HG02973 (cell line): ENCODE measurements around the gene PSMC3IP.
A peak's percentile ranks its signal among the peaks of the same experiment; 100 is the strongest.
"Not testable (repeated sequence)": the region's sequence is repeated elsewhere in the genome, so short reads cannot be mapped to it uniquely, and the experiment has no call there.

Experiments
- ATAC-seq: cut with Tn5 transposase; IDR thresholded peaks from one replicate; pipeline ENCODE4 v1.9.1; 2021; ENCODE audit warnings: moderate library complexity; ENCODE audit not compliant: unreplicated experiment

Gene PSMC3IP

DNA sequence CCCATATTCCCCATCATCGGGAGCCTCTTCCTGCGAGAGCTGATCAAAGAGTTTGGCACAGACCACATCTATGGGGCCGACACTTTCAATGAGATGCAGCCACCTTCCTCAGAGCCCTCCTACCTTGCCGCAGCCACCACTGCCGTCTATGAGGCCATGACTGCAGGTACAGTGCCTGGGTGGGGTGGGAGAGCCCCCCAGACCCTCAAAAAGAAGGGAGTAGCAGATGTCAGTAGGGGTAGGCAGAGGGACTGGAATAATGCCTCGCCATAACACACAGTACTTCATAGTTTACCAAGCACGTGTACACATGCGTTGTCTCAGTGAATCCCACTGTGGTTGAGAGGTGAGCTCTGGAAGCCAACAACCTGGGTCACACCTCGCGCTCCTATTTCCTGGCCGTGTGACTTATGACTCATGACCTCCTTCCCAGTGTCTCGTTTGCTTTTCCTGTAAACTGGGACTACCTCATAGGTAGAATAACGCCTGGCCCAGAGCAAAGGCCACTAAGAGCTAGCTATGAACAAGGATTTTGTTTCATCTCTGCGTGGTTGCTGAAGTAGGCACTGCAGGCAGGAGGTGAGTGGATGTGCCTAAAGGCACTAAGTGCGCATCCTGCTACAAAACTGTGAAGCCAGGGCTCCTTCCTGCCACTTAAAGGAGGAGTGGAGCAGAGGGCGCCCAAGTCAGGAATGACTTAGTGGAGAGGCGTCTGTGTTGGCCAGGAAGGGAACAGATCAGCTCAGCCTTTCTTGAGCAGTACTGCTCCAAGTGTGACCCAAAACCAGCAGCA, 36.3 kb downstream of the PSMC3IP start:
- ATAC-seq = no peak

DNA sequence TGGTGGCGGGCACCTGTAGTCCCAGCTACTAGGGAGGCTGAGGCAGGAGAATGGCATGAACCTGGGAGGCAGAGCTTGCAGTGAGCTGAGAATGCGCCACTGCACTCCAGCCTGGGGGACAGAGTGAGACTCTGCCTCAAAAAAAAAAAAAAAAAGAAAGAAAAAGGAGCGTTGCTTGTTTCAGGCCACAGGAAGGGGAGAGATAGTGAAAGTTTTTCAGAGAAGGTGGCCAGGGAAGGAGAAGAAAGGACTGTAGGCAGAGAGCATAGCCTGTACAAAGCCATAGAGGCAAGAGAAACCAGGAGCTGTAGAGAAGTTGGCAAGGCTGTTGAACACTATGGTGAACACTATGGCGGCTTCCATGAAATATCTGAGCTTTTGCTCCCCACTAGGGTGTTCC, 37.0 kb downstream of the PSMC3IP start:
- ATAC-seq = not testable (repeated sequence)

DNA sequence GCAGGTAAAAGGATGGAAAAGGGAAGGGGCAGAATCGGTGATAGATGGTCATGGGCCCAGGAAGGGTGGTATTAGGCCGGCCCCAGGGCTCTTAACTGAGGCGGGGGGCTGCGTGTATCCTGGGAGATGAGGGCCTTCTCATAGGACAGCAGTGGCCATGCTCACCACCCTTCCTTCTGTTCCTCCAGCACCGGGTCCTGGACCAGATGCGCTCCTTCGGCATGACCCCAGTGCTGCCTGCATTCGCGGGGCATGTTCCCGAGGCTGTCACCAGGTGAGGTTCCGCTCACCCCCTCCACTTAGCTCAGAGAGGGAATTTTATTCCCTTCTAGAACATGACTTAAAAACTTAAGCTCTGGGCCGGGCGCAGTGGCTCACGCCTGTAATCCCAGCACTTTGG, 39.0 kb downstream of the PSMC3IP start:
- no peak for ATAC-seq

DNA sequence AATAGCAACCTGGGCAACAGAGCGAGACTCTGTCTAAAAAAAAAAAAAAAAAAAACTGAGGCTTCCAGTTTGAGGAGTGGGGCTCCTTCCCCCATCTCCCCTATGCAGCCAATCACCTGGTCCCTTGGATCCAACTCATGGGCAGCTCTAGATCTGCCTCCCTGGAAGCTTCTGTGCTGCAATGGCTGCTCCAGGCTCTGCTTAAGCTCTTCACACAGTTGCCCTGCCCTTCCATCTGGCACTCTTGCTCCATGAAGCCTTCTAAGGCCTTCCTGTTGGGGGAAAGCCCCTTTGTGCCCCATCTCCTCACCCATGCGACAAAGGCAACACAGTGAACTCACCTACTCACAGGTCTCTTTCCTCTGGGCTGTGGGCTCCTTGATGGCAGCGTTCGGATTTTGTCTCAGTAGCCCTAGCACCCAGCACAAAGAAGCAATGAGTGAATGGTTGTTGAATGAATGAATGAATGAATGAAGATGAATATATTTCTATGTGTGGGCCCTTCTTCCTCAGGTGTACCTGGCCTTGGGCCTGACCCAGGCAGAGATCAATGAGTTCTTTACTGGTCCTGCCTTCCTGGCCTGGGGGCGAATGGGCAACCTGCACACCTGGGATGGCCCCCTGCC, 39.6 kb downstream of the PSMC3IP start:
- ATAC-seq = no peak

DNA sequence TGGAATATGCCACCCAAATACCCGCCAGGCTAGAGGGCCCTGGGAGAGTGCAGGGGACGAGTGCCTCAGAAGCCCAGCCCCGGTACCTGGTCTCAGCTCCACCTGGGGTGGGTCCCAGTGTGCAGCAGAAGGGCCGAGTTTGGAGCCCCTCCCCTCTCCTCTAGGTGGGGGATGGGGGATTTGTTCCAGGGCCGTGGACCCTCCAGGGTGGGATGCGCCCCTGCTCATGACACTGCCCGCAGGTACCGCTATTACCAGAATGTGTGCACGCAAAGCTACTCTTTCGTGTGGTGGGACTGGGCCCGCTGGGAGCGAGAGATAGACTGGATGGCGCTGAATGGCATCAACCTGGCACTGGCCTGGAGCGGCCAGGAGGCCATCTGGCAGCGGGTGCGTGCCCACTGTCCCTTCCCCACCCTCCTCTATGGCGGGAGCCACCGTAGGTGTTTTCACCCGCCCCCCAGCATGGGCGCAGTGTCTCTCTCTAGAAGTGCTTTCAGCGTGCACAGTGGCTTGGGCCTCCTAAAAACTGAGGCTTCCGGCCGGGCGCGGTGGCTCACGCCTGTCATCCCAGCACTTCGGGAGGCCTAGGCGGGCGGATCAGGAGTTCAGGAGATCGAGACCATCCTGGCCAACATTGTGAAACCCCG, 40.2 kb downstream of the PSMC3IP start:
- no peak for ATAC-seq

DNA sequence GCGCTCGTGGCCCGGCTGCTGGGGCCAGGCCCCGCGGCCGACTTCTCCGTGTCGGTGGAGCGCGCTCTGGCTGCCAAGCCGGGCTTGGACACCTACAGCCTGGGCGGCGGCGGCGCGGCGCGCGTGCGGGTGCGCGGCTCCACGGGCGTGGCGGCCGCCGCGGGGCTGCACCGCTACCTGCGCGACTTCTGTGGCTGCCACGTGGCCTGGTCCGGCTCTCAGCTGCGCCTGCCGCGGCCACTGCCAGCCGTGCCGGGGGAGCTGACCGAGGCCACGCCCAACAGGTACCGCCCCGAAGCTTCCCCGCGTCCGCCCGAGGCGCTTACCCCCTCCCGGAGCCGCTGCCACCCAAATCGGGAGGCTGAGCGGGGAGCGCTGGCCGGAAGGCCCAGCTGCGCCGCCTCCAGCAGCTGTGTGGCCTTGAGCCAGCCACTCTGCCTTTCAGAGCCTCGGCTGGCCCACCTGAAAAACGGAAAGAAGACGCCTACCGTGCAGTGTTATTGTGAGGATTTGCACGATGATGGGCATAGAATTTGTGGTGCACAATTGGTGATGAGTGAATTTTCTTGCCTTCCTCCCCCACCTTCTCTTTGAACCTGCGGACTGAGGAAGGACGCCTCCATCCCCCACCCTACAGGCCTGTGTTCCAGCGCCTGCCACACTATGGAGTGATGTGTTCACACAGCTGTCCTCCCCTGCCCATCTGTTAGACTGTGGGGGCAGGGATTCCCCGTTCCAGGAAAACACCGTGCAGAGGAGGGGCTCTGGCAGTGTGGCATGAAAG, 41.0 kb downstream of the PSMC3IP start:
- peak; percentile 47 for ATAC-seq

DNA sequence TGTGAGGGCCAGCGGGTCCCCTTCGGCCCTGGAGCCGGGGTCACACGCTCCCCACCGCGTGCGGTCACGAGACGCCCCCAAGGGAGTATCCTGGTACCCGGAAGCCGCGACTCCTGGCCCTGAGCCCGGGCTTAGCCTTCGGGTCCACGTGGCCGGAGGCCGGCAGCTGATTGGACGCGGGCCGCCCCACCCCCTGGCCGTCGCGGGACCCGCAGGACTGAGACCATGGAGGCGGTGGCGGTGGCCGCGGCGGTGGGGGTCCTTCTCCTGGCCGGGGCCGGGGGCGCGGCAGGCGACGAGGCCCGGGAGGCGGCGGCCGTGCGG, 41.5 kb downstream of the PSMC3IP start, which contains the start of gene NAGLU:
TSS of gene NAGLU (plus strand) at position 194 of the 324 bp plus-strand sequence. CDS start at position 226, 32 bp downstream.
- ATAC-seq = peak; percentile 79

DNA sequence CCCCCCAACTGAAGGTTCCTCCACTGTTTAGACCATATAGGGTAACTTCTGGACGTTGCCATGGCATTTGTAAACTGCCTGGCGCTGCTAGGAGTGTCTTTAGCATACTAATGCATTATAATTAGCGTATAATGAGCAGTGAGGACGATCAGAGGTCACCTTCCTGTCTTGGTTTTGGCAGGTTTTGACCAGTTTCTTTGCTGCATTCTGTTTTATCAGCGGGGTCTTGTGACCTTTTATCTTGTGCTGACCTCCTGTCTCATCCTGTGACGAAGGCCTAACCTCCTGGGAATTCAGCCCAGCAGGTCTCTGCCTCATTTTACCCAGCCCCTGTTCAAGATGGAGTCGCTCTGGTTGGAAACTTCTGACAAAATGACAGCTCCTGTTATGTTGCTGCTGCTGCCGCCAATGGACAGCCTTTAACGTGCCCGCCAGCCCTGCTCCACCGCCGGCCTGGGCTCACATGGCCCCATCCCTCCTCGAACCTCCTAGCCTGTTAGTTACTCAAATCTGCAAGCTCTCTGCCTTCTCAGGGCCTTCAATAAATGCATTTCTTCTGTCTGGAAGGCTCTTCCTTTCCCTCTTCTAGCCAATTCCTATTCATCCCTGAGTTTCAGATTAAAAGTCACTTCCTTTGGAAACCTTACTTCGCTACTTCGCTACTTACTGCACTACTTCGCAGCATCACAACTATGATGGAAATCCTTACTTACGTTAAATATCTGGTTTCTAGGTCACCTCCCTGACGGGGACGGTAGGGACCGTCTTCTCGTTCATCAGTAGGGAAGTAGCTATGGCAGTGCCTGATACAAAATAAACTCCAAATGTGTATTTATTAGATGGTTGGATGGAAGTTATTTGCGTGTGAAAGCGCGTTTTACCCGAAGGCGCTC, 42.1 kb downstream of the PSMC3IP start:
- ATAC-seq = no peak

DNA sequence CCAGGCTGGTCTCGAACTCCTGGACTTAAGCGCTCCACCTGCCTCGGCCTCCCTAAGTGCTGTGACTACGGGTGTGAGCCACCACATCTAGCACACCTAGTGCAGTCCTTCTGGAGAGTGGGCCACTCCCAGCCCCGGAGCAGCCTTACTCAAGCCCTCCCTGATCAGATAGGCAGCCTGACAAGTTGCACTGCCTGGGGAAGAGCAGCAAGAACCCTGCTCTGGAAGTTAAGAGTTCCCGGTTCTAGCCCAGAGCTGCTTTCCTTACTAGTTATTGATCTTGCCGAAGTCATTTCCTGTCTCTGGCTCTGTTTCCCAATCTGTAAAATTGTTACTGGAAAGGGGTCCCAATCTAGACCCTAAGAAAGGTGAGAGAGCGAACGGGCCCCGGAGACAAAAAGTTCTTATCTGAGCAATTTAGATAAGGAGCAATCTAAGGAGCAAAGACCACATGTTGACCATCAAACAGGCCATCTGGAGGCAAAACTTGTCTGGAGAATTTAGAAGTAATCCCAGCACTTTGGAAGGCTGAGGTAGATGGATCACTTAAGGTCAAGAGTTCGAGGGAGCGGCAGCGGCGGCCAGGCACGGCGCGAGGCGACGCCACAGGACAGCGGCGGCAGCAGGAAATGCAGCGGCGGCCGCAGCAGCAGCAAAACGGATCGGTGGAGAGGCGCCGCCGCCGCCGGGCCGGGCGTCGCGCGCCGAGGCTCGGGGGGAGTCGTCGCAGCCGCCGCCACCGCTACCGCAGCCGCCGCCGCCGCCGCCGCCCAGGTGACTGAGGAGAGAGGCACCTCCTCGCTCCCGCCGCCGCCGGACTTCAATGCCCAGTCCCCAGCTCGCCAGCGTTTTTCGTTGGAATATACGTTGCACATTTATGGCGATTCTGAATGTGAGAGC, 45.8 kb downstream of the PSMC3IP start:
- ATAC-seq = no peak

DNA sequence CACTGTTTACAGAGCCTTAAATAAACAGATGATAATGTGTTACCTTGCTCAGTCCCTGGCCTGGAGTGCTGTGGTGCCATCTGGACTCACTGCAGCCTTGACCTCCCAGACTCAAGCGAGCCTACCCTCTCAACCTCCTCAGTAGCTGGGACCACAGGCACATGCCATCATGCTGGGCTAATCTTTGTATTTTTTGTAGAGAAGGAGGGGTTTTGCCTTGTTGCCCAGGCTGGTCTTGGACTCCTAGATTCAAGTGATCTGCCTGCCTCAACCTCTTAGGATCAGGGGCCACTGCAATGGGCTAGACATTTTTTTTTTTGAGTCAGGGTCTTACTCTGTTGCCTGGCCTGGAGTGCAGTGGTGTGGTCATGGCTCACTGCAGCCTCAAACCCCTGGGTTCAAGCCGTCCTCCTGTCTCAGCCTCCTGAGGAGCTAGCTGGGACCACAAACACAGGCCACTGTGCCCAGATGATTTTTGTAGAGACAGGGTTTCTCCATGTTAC, 46.5 kb downstream of the PSMC3IP start:
- no peak for ATAC-seq

DNA sequence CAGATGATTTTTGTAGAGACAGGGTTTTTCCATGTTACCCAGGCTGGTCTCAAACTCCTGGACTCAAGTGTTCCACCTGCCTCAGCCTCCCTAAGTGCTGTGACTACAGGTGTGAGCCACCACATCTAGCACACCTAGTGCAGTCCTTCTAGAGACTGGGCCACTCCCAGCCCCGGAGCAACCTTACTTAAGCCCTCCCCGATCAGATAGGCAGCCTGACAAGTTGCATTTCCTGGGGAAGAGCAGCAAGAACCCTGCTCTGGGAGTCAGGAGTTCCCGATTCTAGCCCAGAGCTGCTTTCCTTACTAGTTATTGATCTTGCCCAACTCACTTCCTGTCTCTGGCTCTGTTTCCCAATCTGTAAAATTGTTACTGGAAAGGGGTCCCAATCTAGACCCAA, 48.5 kb downstream of the PSMC3IP start:
- no peak for ATAC-seq

DNA sequence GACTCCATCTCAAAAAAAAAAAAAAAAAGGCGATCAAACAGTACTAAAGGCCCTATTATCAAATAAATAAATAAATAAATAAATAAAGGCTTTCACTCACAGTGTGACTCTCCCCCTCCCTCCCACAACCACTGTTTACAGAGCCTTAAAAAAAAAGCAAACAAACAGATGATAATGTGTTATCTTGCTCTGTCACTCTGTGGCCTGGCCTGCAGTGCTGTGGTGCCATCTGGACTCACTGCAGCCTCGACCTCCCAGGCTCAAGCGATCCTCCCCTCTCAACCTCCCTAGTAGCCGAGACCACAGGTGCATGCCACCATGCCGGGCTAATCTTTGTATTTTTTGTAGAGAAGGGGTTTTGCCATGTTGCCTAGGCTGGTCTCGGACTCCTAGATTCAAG, 49.6 kb downstream of the PSMC3IP start:
- ATAC-seq = no peak

DNA sequence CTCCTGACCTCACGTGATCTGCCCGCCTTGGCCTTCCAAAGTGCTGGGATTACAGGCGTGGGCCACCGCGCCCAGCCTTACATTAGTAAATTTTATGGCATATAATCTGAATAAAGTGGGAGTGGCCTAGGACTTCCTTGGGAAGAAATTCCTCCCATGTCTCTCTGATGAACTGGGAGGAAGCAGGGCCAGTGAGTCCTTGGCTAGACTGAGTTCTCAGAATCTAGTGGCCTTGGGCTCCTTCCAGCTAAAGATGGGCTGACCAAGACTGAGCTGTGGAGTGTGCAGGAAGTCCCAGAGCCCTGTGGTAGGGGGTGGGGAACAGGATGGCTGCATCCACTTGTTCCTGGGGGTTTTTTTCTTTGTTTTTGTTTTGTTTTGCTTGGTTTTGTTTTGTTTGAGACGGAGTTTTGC, 51.5 kb downstream of the PSMC3IP start:
- ATAC-seq = no peak

DNA sequence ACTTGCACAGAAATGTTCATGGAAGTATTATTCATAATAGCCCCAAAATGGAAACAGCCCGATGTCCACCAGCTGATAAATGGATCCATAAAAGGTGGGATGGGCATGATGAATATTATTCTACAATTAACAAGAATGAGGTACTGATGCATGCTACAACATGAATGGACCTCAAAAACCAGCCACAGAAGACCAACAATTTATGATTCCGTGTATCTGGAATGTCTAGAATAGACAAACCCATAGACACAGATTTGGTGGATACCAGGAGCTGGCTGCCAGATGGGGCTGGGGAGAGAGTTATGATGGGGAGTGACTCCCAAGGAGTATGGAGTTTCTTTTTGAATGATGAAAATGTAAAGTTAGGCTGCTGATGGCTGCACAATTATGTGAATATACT, 52.3 kb downstream of the PSMC3IP start:
- ATAC-seq = no peak

DNA sequence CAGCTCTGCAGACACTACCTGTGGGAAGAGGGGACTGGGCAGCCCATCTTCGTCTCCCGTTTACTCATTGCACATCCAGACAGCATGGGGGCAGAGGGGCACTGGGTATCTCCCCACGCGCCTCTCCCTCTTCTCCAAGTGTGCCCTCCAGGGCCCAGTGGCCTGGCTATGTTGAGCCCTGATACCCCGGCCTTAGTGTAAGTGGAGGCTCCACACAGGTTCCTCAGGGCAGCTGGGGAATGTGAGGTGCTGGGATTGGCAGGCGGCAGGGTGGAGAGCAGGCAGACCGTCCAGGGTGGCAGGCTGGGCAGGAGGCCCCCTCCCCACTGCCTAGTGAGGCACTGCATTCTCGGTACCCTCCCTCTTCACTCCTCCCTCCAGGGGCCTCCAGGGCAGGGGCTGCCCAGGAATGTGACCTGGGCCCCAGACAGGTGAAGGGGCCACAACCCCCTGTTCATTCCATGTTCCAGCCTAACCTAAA, 54.7 kb downstream of the PSMC3IP start:
- ATAC-seq = no peak
